Sigmoid colon (tissue), 7 donors: ENCODE results near the gene ADAM19. TPM values are rescaled to one million over a fixed set of nuclear protein-coding genes. Genes with fewer than 3 reads are reported as not detected.

Source experiments
- DNase-seq: peaks from one replicate; pipeline ENCODE4 v3.0.0-alpha.2; 2019
- H3K27ac ChIP-seq, 4 donors: fragments of 200-600 bp; sonication (generic); one replicate each; pipeline ENCODE4 v1.5.1; 2016 to 2019; ENCODE audit warnings: mild to moderate bottlenecking in 1 of 4
- H3K27me3 ChIP-seq, 3 donors: fragments of 200-600 bp; sonication (generic); one replicate each; pipeline ENCODE4 v1.5.1; 2019; ENCODE audit warnings: mild to moderate bottlenecking in 1 of 3
- H3K36me3 ChIP-seq, 4 donors: fragments of 200-600 bp; sonication (generic); one replicate each; pipeline ENCODE4 v1.5.1; 2016 to 2019
- H3K4me1 ChIP-seq, 4 donors: fragments of 200-600 bp; sonication (generic); one replicate each; pipeline ENCODE4 v1.5.1; 2017 to 2019
- H3K4me3 ChIP-seq, 4 donors: fragments of 200-600 bp; sonication (generic); one replicate each; pipeline ENCODE4 v1.5.1; 2017 to 2019; ENCODE audit warnings: mild to moderate bottlenecking in 2 of 4, moderate library complexity in 1 of 4
- H3K9me3 ChIP-seq, 4 donors: fragments of 200-600 bp in 3 of 4; sonication (generic) in 3 of 4; one replicate each; pipeline versions ENCODE4 v1.5.1 to v1.6.1; 2013 to 2019
- CTCF ChIP-seq, 4 experiments: fragments of 450-650 bp in 3 of 4; fragments of 200-600 bp in 1 of 4; IDR thresholded peaks; one replicate each; pipeline ENCODE4 v1.5.1; 2016 to 2019; ENCODE audit warnings: antibody characterized with exemption in 4 of 4, mild to moderate bottlenecking in 3 of 4, moderate library complexity in 2 of 4
- EP300 ChIP-seq, 4 donors: sonication (generic); formaldehyde crosslinking; IDR thresholded peaks; one replicate each; pipeline ENCODE4 v1.6.1; 2017; ENCODE audit warnings: antibody characterized with exemption in 4 of 4
- POLR2A ChIP-seq, 2 donors: fragments of 450-650 bp; IDR thresholded peaks; one replicate each; pipeline ENCODE4 v1.6.1; 2016; ENCODE audit warnings: antibody characterized with exemption in 2 of 2, mild to moderate bottlenecking in 2 of 2, moderate library complexity in 2 of 2
- POLR2AphosphoS5 ChIP-seq, 4 donors: sonication (generic); formaldehyde crosslinking; IDR thresholded peaks; one replicate each; pipeline ENCODE4 v1.6.1; 2017; ENCODE audit warnings: antibody characterized with exemption in 4 of 4
- WGBS, 2 donors: extraction: QIAGEN DNeasy Blood & Tissue Kit; methylation state at CpG; one replicate each; pipeline ENCODE4 v1.1.7; 2013; 5-methylcytosine and 5-hydroxymethylcytosine counted together
- intact Hi-C: fragments of 100-400 bp; cut with DNase I; formaldehyde crosslinking; loops from one replicate; pipeline ENCODE4 v1.15.1; 2023
- polyA plus RNA-seq, 3 donors: library from polyadenylated mRNA; stranded (reverse); fragments of 200-250 nt; gene quantifications; one replicate each; pipeline ENCODE4 v1.2.3, GENCODE V29; 2013
- total RNA-seq, 4 donors: library from RNA; depleted of rRNA; stranded (reverse); fragments of >200 nt; gene quantifications; one replicate each; pipeline ENCODE4 v1.1.0, GENCODE V29; 2016
- donor health status: healthy with polysubstance abuse.
- donor health status: Bipolar disorder and iron deficiency.
- donor health status: healthy.

The ADAM19 gene
- total and polyA plus RNA-seq, 7 donors: 1.2 to 53.2 (median 18.8) TPM

GRCh38 chr5:157549954-157550549 lies 25.5 kb downstream of the ADAM19 start:
- H3K27me3 ChIP-seq: no peaks in the 10 kb centered on the region
- H3K9me3 ChIP-seq: no peaks in the 10 kb centered on the region
- intact Hi-C loops: no loop called here
- H3K4me3 ChIP-seq: no peak overlapping the region
- H3K36me3 ChIP-seq: no peaks in the 10 kb centered on the region
- peaks cover 0 to 81% (median 72%) of the 10 kb centered on the region in 4 donors for H3K4me1 ChIP-seq
- DNase-seq: no peak
- TF ChIP-seq POLR2A (IDR thresholded peaks at IDR 0.05): no peak
- no peak for TF ChIP-seq POLR2AphosphoS5 (IDR thresholded peaks at IDR 0.05)
- no peak for TF ChIP-seq EP300 (IDR thresholded peaks at IDR 0.05)
- no peak for TF ChIP-seq CTCF (IDR thresholded peaks at IDR 0.05)
- 84 to 86% methylated on average over 5 of the region's 5 CpGs for WGBS, 2 donors
- peak overlapping the region; percentile 79 to 95 (median 86) for H3K27ac ChIP-seq

- intact Hi-C loops: no loop called here
- H3K27ac ChIP-seq: peak overlapping the region; percentile 79 to 95 (median 86)
- 77 to 82% methylated on average over 3 of the region's 3 CpGs for WGBS, 2 donors
Observed at GRCh38 chr5:157549283-157549629, 26.3 kb downstream of the ADAM19 start.

GRCh38 chr5:157548513-157549282 lies 26.9 kb downstream of the ADAM19 start:
- intact Hi-C loops: no loop called here
- Histone ChIP-seq H3K36me3 (no peaks in the 10 kb centered on the region), H3K4me1 (peaks cover 0 to 81% (median 72%) of the 10 kb centered on the region in 4 donors), H3K4me3 (no peak overlapping the region), H3K27ac (peak overlapping the region; percentile 79 to 95 (median 86)), H3K9me3 (no peaks in the 10 kb centered on the region), H3K27me3 (no peaks in the 10 kb centered on the region)
- WGBS, 2 donors: 77 to 86% methylated on average over 4 of the region's 4 CpGs
- DNase-seq: no peak
- TF ChIP-seq CTCF (IDR thresholded peaks at IDR 0.05): no peak
- peak; percentile 34 to 63 (median 44) for TF ChIP-seq POLR2AphosphoS5 (IDR thresholded peaks at IDR 0.05)
- no peak for TF ChIP-seq POLR2A (IDR thresholded peaks at IDR 0.05)
- peak in 1 of 4 donors; percentile 34 for TF ChIP-seq EP300 (IDR thresholded peaks at IDR 0.05)

More at GRCh38 chr5:157549283-157549629, 26.3 kb downstream of the ADAM19 start:
- Histone ChIP-seq H3K9me3 (no peaks in the 10 kb centered on the region), H3K4me1 (peaks cover 0 to 81% (median 72%) of the 10 kb centered on the region in 4 donors), H3K27me3 (no peaks in the 10 kb centered on the region), H3K4me3 (no peak overlapping the region), H3K36me3 (no peaks in the 10 kb centered on the region)
- DNase-seq: no peak
- TF ChIP-seq POLR2AphosphoS5 (IDR thresholded peaks at IDR 0.05) (no peak), CTCF (IDR thresholded peaks at IDR 0.05) (no peak), EP300 (IDR thresholded peaks at IDR 0.05) (no peak), POLR2A (IDR thresholded peaks at IDR 0.05) (no peak)

GRCh38 chr5:157547941-157548512 lies 27.5 kb downstream of the ADAM19 start:
- Histone ChIP-seq H3K27ac (peak overlapping the region; percentile 79 to 95 (median 86)), H3K4me1 (peaks cover 0 to 84% (median 77%) of the 10 kb centered on the region in 4 donors), H3K4me3 (no peak overlapping the region), H3K36me3 (no peaks in the 10 kb centered on the region), H3K9me3 (no peaks in the 10 kb centered on the region), H3K27me3 (no peaks in the 10 kb centered on the region)
- no peak for TF ChIP-seq EP300 (IDR thresholded peaks at IDR 0.05)
- no peak for DNase-seq
- intact Hi-C loops: no loop called here
- WGBS, 2 donors: 72 to 87% methylated on average over 3 of the region's 3 CpGs

- no peaks in the 10 kb centered on the region for H3K36me3 ChIP-seq
- DNase-seq: no peak
Observed at GRCh38 chr5:157546456-157547100, 29.0 kb downstream of the ADAM19 start.

More at GRCh38 chr5:157546456-157547100, 29.0 kb downstream of the ADAM19 start:
- Histone ChIP-seq H3K27me3 (no peaks in the 10 kb centered on the region), H3K27ac (peak overlapping the region; percentile 79 to 95 (median 86)), H3K9me3 (no peaks in the 10 kb centered on the region), H3K4me3 (no peak overlapping the region), H3K4me1 (peaks cover 0 to 98% (median 91%) of the 10 kb centered on the region in 4 donors)
- intact Hi-C loops: no loop called here
- TF ChIP-seq POLR2A (IDR thresholded peaks at IDR 0.05) (no peak), POLR2AphosphoS5 (IDR thresholded peaks at IDR 0.05) (peak in 3 of 4 donors; percentile 25 to 40 (median 29)), CTCF (IDR thresholded peaks at IDR 0.05) (no peak), EP300 (IDR thresholded peaks at IDR 0.05) (no peak)
- 75 to 85% methylated on average over 6 of the region's 6 CpGs for WGBS, 2 donors
